GM21576 (cell line): ENCODE results near the gene EVC2.

Experiments
- ATAC-seq: cut with Tn5 transposase; IDR thresholded peaks from one replicate; pipeline ENCODE4 v1.9.1; 2021; ENCODE audit warnings: mild to moderate bottlenecking, moderate library complexity; ENCODE audit not compliant: unreplicated experiment

The EVC2 gene

GRCh38 chr4:5715357-5715756 is 7.0 kb upstream of the EVC2 start:
- no peak for ATAC-seq

DNA sequence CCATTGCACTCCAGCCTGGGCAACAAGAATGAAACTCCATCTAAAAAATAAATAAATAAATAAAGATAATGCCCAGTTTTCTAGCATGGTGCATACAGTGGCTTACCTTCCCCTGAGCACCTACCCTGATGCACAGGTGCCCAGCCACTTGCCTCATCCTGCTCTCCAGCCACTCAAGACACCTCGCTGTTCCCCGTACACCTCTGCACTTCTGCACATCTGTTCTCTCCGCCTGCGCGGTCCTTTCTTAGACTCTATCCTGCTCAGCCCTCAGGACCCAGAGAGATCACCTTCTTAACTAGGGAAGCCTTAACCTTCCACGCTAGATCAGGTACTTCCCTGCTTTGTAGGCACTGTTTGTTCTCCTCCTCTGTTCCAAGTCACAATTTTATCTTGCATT is 5.5 kb upstream of the EVC2 start:
- no peak for ATAC-seq

- no peak for ATAC-seq
Observed at GRCh38 chr4:5712931-5713330, 4.6 kb upstream of the EVC2 start.

GRCh38 chr4:5712517-5712916 is 4.2 kb upstream of the EVC2 start:
- no peak for ATAC-seq

DNA sequence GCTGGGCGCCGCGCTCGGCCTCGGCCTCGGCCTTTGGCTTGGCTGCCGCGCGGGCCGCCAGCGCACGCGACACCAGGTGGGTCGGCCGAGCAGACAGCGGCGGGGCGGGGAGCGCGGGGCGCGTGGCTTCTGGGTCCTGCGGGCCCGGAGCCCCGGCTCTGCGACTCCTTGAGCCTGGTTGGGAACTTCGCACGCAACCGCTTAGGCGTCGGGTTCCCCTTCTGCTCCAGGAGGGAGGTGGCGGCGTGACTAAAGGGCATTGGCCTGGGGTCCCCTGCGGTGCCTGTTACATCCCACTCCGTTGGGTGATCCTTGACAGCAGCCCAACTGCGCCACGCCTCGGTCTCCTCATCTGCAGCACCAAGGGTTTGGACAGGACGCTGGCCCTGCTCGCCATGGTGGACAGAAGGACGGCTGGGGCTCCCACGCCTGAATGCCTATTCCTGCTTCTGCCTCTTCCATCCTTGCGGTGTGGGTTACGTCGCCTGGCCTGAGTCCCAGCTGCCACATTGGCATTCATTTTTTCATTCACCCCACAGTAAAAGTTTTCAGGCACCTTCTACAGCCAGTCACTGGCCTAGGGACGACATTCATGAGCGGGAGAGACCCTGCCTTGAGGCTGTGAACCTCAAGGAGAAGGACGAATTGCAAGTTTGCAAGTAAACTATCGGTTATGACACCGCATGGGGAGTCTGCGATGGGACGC is 3.3 kb upstream of the EVC2 start:
- ATAC-seq = no peak

- ATAC-seq = no peak
Observed at GRCh38 chr4:5710961-5711478, 2.7 kb upstream of the EVC2 start, which contains the start of gene EVC. EVC (plus strand) TSS chr4:5711201; CDS start chr4:5711381, 180 bp downstream.

GRCh38 chr4:5710065-5710960 is 2.0 kb upstream of the EVC2 start:
- ATAC-seq = no peak

GRCh38 chr4:5709207-5709575 is 832 bp upstream of the EVC2 start:
- ATAC-seq = no peak

DNA sequence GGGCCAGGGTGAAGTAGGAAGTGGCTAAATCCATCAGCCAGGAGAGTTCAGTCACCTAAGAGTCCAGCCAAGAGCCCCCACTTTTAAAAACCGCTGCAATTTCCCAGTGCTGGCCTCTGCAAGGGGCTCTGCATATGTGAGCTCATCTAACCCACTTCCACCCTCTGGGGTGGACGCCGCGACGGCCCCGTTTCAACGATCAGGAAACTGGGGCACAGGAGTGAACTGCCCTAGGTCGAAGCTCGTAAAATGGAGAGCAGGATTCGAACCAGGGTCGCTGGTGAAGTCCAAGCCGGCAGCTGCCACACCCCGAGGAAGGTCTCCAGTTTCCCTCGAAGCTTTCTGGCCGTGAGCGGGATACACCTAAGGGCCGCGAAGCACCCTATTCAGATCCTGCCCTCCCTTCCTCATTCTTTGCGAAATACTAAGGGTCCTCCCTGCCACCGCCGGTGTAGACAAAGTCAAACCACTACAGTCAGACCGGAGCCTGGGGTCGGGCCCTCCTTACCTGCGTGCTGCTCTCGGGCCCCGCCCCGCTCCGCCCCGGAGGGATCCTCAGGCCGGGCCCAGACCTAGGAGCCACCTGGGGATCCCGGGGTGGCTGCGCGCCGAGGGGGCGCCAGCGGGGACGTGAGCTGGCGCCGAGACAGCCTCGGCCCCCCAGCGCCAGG is 446 bp downstream of the EVC2 start:
- no peak for ATAC-seq

DNA sequence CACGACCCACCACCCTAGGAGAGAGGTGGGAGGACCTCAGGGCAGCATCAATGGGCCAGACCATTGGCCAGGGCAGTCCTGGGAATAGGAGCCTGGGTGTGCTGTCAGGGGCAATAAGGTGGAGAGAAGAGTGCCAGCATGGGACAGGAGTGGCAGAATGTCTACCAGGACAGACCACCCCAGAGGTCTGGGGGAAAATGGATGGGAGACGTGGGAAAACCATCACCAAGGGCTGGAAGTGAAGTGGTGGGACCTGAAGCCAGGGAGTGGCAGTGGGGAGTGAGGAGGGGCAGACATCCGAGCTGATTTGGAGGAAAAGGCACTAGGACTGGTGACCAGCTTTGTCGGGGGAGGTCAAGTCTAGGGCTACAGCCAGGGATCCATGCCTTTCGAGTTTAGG is 993 bp downstream of the EVC2 start:
- no peak for ATAC-seq

DNA sequence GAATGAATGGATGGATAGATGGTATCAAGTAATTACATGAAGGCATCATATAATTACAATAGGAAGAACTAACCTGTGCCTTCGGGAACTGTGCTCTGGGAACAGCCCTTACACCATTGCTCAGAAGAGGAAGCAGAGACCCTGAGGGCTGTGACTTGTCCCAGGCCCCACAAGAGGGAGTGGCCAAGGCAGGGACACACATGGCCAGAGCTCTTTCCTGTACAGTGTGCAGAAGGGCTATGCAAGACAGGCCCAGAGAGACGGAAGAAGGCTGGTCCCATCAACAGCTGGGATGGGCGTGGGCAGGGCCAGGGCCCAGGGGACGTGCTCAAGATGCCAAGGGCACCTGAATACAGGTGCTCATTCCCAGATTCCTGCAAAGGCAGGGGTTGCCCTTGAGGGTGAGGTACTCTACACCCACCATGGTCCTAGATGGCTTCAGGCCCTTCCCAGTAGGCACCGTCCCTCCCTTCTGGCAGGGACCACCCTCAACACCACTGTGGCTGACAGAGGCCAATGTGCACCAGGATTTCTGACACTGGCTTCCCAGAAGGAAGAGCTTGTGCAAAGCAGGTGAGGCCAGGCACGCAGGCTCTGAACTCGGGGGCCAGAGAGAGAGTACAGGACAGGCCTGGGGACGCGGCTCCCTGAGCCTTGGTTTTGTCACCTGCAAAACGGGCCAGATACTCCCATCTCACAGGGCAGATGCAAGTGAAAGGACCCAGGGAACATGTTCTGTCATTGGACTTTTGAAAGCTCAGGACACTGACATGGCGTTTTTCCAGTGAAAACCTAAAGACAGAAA is 1.7 kb downstream of the EVC2 start:
- ATAC-seq = no peak

GRCh38 chr4:5705647-5706320 is 2.6 kb downstream of the EVC2 start:
- ATAC-seq = no peak

DNA sequence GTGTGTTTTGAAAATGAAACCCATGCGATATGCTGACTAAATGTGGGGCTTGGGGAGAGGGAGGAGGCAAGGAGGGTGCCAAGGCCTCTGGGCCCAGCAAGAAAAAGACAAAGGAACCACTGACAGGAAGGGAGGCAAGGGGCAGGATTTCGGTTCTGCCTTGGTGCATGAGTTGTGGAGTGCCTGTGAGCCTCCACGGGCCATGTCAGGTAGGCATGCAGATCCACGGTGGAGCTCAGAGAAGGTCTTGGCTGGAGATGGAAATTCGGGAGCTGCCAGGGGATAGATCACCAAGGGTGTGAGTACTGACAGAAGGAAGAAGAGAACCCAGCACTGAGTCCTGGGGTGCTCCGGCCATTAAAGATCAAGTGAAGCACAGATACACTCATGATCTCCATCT is 4.1 kb downstream of the EVC2 start:
- ATAC-seq = no peak

GRCh38 chr4:5703831-5704230 is 4.5 kb downstream of the EVC2 start:
- ATAC-seq = no peak

- no peak for ATAC-seq
Observed at GRCh38 chr4:5701971-5702370, 6.4 kb downstream of the EVC2 start.

- ATAC-seq = no peak
Observed at GRCh38 chr4:5700459-5700858, 7.9 kb downstream of the EVC2 start.

DNA sequence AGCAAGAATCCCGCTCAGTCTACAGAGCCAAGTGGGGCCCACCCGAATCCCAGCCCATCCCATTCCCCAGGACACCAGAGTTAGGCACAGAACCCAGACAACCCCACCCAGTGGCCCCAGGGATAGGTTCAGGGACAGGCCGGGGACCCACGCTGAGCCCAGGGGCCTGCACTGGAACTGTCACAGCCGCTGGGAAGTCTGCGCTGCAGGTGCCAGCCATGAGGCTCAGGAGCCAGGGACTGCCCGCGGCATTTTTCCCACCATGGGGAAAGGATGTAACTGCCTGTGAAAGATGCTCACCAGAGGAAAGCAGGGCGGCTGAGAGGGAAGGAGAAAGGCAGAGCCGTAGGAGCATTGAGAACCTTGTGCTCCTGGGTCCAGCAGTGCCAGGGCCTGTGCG is 12.0 kb downstream of the EVC2 start:
- ATAC-seq = no peak

DNA sequence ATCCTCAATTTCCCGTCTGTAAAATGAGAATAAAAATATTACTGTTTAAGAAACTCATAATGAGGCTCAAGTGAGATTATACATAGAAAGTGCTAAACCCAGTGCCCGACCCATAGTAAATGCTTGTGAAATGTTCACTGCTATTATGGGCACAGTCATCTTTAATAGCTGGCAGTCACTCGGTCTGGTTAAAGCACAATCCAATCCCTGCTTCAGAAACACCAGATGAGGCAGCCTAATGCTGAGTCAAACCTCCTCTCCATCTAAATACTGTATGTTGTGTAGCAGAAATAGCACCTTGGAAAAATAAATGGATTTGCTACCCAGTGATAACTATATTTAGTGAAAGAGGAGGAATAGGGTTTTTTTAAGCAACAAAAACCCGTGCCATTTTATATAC is 14.5 kb downstream of the EVC2 start:
- ATAC-seq = no peak

DNA sequence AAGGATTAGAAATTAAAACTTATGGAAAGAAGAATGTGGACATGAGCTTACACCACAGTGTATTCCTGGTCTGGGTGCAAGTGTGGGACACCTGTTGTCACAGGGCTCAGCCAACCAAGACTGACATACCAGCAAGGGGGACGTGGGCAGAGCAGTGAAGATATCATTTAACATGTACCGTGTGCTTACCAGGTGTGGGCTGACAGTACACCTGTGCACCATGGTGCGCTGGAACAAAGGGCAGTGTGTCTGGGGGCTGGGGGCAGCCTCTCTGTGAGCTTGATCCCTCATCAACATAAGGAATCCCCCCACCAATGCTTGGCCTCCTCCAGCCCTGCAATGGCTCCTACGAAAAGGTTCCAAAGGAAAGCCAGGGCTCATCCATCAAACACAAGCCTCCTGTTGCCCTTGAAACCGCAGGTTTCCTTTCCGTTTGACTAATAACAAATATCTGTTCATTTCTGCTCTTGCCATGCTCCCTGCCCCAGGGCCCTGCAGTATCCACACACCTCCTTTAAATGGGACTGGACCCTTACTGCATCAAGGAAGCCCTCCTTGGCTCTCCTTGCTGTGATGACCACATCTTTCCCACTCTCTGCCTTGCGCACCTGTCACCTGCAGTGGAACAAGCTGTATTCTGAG is 16.7 kb downstream of the EVC2 start:
- ATAC-seq = no peak

- no peak for ATAC-seq
Observed at GRCh38 chr4:5689065-5689464, 19.3 kb downstream of the EVC2 start.
